ENCODE data around the gene TMA16. TPM values are rescaled to one million over a fixed set of nuclear protein-coding genes. Genes with fewer than 3 reads are reported as not detected.

TMA16 gene
- total and polyA plus RNA-seq, 8 donors = 7.4 to 18.3 (median 11.5) TPM

GRCh38 chr4:163489929-163490328, 4.6 kb upstream of the TMA16 start:
- WGBS, 2 donors = 33 to 47% methylated on average over 1 of the region's 1 CpG
- Histone ChIP-seq H3K36me3 (no peaks in the 10 kb centered on the region), H3K27ac (no peak overlapping the region), H3K4me3 (no peak overlapping the region), H3K27me3 (no peaks in the 10 kb centered on the region), H3K9me3 (no peaks in the 10 kb centered on the region), H3K4me1 (no peaks in the 10 kb centered on the region)
- ATAC-seq = no peak
- intact Hi-C loops (cut with DNase I) = loop anchor here in 1 of 3 donors (10.0 kb wide), 1 partner anchor 55 kb away; no protein-coding TSS in a partner anchor
- DNase-seq = no peak
- no peak for TF ChIP-seq CTCF (IDR thresholded peaks at IDR 0.05)
- no peak for FAIRE-seq

GRCh38 chr4:163492951-163493504, 1.5 kb upstream of the TMA16 start:
- TF ChIP-seq CTCF (IDR thresholded peaks at IDR 0.05) = no peak
- Histone ChIP-seq H3K9me3 (no peaks in the 10 kb centered on the region), H3K36me3 (no peaks in the 10 kb centered on the region), H3K27me3 (no peaks in the 10 kb centered on the region), H3K4me3 (no peak overlapping the region), H3K4me1 (peaks cover 0 to 15% (median 13%) of the 10 kb centered on the region in 3 donors), H3K27ac (no peak overlapping the region)
- DNase-seq (no peak), FAIRE-seq (no peak), ATAC-seq (no peak)
- 80% methylated on average over 6 of the region's 6 CpGs for WGBS, 2 donors
- intact Hi-C loops (cut with DNase I) = loop anchor here in 1 of 3 donors (10.0 kb wide), 1 partner anchor 52 kb away; no protein-coding TSS in a partner anchor

DNA sequence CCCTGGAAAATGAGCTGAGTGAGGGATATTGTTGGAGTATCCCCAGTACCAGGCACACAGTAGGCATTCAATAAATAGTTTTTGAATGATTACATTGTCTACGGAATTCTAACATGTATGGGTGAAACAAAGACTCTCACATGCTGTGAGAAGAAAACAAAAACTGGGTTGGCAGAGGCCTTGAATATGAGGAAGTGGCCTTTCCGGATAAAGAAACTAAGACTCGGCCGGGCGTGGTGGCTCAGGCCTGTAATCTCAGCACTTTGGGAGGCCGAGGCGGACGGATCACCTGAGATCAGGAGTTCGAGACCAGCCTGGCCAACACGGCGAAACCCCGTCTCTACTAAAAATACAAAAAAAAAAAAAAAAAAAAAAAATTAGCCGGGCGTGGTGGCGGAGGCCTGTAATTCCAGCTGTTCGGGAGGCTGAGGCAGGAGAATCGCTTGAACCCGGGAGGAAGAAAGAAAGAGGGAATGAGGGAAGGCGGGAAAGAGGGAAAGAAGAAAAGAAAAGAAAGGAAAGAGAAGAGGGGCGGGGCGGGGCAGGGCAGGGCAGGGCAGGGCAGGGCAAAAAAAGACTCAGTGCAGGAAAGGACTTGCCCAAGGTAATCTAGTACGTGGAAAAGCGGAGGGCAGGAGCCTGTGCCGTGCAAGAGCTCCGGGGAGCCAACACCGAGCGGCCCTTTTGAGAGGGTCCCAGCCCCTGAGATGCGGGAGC, 689 bp upstream of the TMA16 start:
- no peak for TF ChIP-seq CTCF (IDR thresholded peaks at IDR 0.05)
- WGBS, 2 donors = 46% methylated on average over 28 of the region's 28 CpGs
- ATAC-seq (peak in 3 of 4 donors; percentile 17 to 32 (median 27)), DNase-seq (peak in 1 of 6 donors; percentile 20), FAIRE-seq (no peak)
- H3K4me3 ChIP-seq = peak overlapping the region; percentile 61 to 83 (median 74)
- H3K27ac ChIP-seq = peak overlapping the region; percentile 73 to 95 (median 80)
- H3K27me3 ChIP-seq = no peaks in the 10 kb centered on the region
- no peaks in the 10 kb centered on the region for H3K36me3 ChIP-seq
- no peaks in the 10 kb centered on the region for H3K9me3 ChIP-seq
- intact Hi-C loops (cut with DNase I) = loop anchor here in 1 of 3 donors (10.0 kb wide), 1 partner anchor 51 kb away; no protein-coding TSS in a partner anchor
- peaks cover 0 to 15% (median 13%) of the 10 kb centered on the region in 3 donors for H3K4me1 ChIP-seq

- ATAC-seq (no peak), DNase-seq (no peak), FAIRE-seq (no peak)
- WGBS, 2 donors = 4% methylated on average over 1 of the region's 1 CpG
- H3K27me3 ChIP-seq = no peaks in the 10 kb centered on the region
- H3K36me3 ChIP-seq = no peaks in the 10 kb centered on the region
- H3K4me1 ChIP-seq = peaks cover 0 to 15% (median 13%) of the 10 kb centered on the region in 3 donors
- no peak overlapping the region for H3K27ac ChIP-seq
- no peaks in the 10 kb centered on the region for H3K9me3 ChIP-seq
- intact Hi-C loops (cut with DNase I) = loop anchor here in 1 of 3 donors (10.0 kb wide), 1 partner anchor 49 kb away; no protein-coding TSS in a partner anchor
- no peak for TF ChIP-seq CTCF (IDR thresholded peaks at IDR 0.05)
- peak overlapping the region in 3 of 4 donors; percentile 61 to 83 (median 76) for H3K4me3 ChIP-seq
These were observed 1.4 kb downstream of the TMA16 start for GRCh38 chr4:163495900-163496299.

All from pancreas (tissue), 10 donors.